OCI-LY1 (cell line): ENCODE measurements around the gene CAPS.

Source experiments
- CTCF ChIP-seq: fragments of 200-600 bp; sonication (generic), shearing (Covaris generic); IDR thresholded peaks from 2 replicates; pipeline ENCODE4 v1.5.1; 2017; ENCODE audit warnings: mild to moderate bottlenecking, antibody characterized with exemption, low read length, moderate library complexity, mixed read lengths
- EZH2 ChIP-seq: fragments of 200-600 bp; sonication (generic), shearing (Covaris generic); IDR thresholded peaks from 2 replicates; pipeline ENCODE4 v1.8.0; 2017; ENCODE audit warnings: borderline replicate concordance, mixed run types, mild to moderate bottlenecking, antibody characterized with exemption, low read length, moderate library complexity, mixed read lengths

- TF ChIP-seq EZH2 (no peak), CTCF (no peak)
Measured at GRCh38 chr19:5889288-5889971, 24.6 kb upstream of the CAPS start.
